ENCODE measurements around the gene FOXP1.

- TF ChIP-seq, protein P1, sequence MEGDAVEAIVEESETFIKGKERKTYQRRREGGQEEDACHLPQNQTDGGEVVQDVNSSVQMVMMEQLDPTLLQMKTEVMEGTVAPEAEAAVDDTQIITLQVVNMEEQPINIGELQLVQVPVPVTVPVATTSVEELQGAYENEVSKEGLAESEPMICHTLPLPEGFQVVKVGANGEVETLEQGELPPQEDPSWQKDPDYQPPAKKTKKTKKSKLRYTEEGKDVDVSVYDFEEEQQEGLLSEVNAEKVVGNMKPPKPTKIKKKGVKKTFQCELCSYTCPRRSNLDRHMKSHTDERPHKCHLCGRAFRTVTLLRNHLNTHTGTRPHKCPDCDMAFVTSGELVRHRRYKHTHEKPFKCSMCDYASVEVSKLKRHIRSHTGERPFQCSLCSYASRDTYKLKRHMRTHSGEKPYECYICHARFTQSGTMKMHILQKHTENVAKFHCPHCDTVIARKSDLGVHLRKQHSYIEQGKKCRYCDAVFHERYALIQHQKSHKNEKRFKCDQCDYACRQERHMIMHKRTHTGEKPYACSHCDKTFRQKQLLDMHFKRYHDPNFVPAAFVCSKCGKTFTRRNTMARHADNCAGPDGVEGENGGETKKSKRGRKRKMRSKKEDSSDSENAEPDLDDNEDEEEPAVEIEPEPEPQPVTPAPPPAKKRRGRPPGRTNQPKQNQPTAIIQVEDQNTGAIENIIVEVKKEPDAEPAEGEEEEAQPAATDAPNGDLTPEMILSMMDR (IDR thresholded peaks at IDR 0.05) = no peak
- TF ChIP-seq POLR2A (IDR thresholded peaks at IDR 0.05) (no peak), POLR2AphosphoS5 (IDR thresholded peaks at IDR 0.05) (no peak)
These were observed 521.9 kb downstream of the FOXP1 start for GRCh38 chr3:71061581-71061980.

All from breast epithelium (tissue), 3 donors.